Activated CD4-positive, alpha-beta T cell treated with anti-CD3 and anti-CD28 coated beads, Interleukin-2, Interleukin-4, amounts not matched to agents 100 ng/mL and 50 ng/mL, durations not matched to agents 16 hours and 8 hours (primary cell): ENCODE measurements around the gene HK2.

Experiments
- DNase-seq: peaks from one replicate; pipeline ENCODE4 v3.0.0-alpha.2; 2020; ENCODE audit warnings: low spot score

Gene HK2

GRCh38 chr2:74937221-74937880, 103.4 kb downstream of the HK2 start:
- DNase-seq = no peak

GRCh38 chr2:74938264-74938663, 104.3 kb downstream of the HK2 start:
- DNase-seq = no peak

DNA sequence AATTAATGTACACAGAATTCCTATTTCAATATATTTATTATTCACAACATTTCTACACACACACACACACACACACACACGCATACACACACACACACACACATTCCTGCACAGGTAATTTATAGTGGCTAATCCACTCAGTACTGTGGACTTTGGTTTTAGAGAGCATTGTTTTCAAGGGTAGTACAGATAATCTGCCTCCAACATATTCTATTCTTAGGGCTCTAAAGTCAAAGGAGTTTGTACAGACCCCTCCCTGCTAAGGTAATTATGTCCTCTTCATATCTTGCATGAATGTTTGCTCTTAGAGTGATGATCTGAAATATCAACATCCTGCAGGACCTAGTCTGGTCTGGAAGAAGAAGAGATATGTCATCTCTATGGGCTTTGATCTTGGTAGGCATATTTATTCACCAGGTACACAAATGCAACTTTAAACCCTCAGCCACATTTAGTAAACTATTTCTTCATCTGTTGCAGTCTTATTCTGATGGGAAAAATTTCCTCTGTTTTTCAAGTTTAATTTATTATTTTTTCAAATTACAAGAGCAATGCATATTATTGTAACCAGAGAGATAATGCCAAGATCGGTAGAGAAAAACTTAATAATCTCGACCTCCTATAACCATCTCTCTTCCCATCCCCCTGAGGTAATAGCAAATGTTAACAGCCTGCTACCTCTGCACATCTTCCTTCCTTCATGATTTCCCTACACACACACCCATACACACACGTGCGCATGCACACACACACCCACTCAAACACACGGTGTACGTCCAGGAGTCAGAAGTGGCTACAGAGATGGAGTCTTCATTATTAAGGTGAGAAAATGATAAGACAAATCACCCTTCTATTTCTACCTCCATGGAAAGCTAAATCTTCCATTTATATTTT, 106.2 kb downstream of the HK2 start:
- no peak for DNase-seq

DNA sequence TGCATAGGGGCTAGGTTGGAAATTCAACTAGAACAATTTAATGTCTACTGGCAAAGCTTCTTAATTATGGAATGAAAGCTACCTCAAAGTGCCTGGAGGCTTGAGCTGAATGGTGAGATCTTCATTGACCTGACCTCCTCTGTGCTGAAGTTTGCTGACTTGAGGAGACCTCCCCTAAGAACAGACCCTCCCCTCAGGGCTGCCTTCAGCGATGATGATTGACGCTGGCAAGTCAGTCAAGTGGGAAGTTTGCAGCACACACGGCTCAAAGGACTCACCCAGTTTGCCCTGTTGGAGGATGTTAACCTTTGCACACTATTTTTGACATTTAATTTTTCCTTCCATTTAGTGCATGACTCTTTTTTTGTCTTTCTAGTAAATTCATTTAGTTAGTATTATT, 107.4 kb downstream of the HK2 start:
- no peak for DNase-seq

DNA sequence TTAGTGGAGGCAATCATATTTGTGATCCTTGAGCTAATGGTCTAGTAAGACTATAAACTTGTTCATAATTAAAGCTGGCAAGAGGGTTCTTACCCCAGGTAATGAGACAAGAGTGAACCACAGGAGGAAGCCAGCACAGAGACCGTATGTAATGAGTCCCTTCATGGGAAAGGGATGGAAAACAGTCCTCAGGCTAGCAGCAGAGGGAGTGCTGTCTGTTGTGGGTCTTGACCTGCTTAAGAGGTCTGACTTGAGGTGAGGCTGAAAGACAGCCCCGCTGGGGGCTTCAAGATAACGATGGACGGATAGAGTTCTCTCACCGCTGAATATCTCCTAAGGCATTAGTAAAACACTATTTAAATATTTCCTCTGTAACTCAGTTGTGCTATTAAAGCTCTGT, 108.3 kb downstream of the HK2 start:
- DNase-seq = no peak
